ENCODE results near the gene HDX. TPM values are rescaled to one million over a fixed set of nuclear protein-coding genes. Genes with fewer than 3 reads are reported as not detected.

HDX gene
- total and polyA plus RNA-seq, 9 of the 15 experiments (the other 6 are each of a cell fraction or from before 2014, with no cell fraction given): not detected

DNA sequence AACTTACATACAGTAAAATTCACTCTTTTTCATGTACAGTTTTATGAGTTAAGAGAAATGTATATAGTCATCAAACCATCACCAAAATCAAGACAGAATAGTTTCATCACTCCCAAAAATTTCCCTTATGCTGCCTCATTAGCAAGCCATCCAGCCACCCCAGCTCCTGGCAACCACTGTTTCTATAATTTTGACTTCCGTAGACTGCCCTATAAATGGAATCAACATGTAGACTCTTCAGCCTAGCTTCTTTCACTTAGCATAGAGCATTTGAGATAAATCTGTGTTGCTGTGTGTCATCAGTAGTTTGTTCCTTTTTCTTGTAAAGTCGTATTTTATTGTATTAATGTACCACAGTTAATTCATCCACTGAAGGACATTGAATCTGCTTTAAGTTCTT is 23.2 kb downstream of the HDX start:
- DNase-seq (ENCODE audit: extremely low read depth in 1 of 4, low spot score in 3 of 4): no peak
- H3K36me3 ChIP-seq (ENCODE audit: control insufficient read depth, insufficient read depth, low read length): no peaks in the 10 kb centered on the region
- intact Hi-C loops (cut with micrococcal nuclease): no loop called here
- no peaks in the 10 kb centered on the region for H3K9me3 ChIP-seq (replicated peaks; ENCODE audit: control insufficient read depth, insufficient read depth, low read depth, low read length)
- no peaks in the 10 kb centered on the region for H3K27me3 ChIP-seq (ENCODE audit: control insufficient read depth in 2 of 2, insufficient read depth in 2 of 2, low read length in 2 of 2)
- BruUV-seq (replicated peaks): no TSS peak
- no peak overlapping the region for H3K9ac ChIP-seq (ENCODE audit: insufficient read depth in 1 of 2, low read depth in 2 of 2, low read length in 2 of 2)
- H3K4me1 ChIP-seq (replicated peaks in 1 of 2; ENCODE audit: control insufficient read depth in 2 of 2, insufficient read depth in 2 of 2, low read length in 2 of 2): no peaks in the 10 kb centered on the region
- H3K9me1 ChIP-seq (ENCODE audit: control insufficient read depth, insufficient read depth, low read length): no peaks in the 10 kb centered on the region
- no peak for FAIRE-seq
- ChIA-PET POLR2A (no interaction called here), CTCF (ENCODE audit: low intra/inter-chr PET ratio) (no interaction called here)
- no peak overlapping the region for H3K4me3 ChIP-seq
- H3K4me2 ChIP-seq (ENCODE audit: insufficient read depth, low read length): no peak overlapping the region
- no peak for TF ChIP-seq SETDB1 (IDR thresholded peaks at IDR 0.05; ENCODE audit: low read length)
- no peak for TF ChIP-seq BDP1 (IDR thresholded peaks at IDR 0.05; ENCODE audit: insufficient read depth, insufficient read length)
- no peak for TF ChIP-seq ELF4 (CRISPR knock-in tag; IDR thresholded peaks at IDR 0.05)
- in situ Hi-C loops (cut with MboI): no loop called here
- H4K20me1 ChIP-seq (replicated peaks; ENCODE audit: control insufficient read depth, insufficient read depth, low read length): no peaks in the 10 kb centered on the region
- no peak for ATAC-seq
- no peak overlapping the region for H2AFZ ChIP-seq (ENCODE audit: low read depth, low read length)
- no peak overlapping the region for H3K27ac ChIP-seq (ENCODE audit: extremely low read depth, low read depth, low read length)
- H3K79me2 ChIP-seq (ENCODE audit: control insufficient read depth, insufficient read depth, low read length): no peaks in the 10 kb centered on the region
- WGBS (ENCODE audit: insufficient coverage, low coverage, missing lambda C conversion rate): 0% methylated on average over 2 of the region's 2 CpGs

DNA sequence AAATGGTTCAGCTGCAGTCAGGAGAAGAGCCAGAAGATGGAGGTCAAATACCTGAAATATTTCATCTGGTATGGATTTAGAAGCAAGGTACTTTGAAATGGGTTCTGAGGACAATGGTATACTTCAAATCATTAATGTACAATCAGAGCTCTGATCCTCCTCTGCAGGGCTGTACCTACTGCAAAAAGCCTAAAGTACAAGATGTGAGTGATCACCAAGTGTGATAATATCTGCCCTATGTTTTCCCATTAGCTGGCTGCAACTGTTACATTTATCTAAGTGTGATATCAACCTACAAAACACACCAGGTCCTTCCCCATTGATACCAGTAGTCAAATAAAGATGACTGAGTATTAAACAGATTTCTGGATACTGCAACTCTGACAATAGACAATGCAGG is 25.1 kb downstream of the HDX start:
- ChIA-PET CTCF (ENCODE audit: low intra/inter-chr PET ratio) (no interaction called here), POLR2A (no interaction called here)
- Histone ChIP-seq H3K79me2 (ENCODE audit: control insufficient read depth, insufficient read depth, low read length) (no peaks in the 10 kb centered on the region), H3K27me3 (ENCODE audit: control insufficient read depth in 2 of 2, insufficient read depth in 2 of 2, low read length in 2 of 2) (no peaks in the 10 kb centered on the region), H3K4me2 (ENCODE audit: insufficient read depth, low read length) (no peak overlapping the region), H2AFZ (ENCODE audit: low read depth, low read length) (no peak overlapping the region), H3K9me3 (replicated peaks; ENCODE audit: control insufficient read depth, insufficient read depth, low read depth, low read length) (no peaks in the 10 kb centered on the region), H3K9me1 (ENCODE audit: control insufficient read depth, insufficient read depth, low read length) (no peaks in the 10 kb centered on the region), H3K4me1 (replicated peaks in 1 of 2; ENCODE audit: control insufficient read depth in 2 of 2, insufficient read depth in 2 of 2, low read length in 2 of 2) (no peaks in the 10 kb centered on the region), H3K36me3 (ENCODE audit: control insufficient read depth, insufficient read depth, low read length) (no peaks in the 10 kb centered on the region), H3K9ac (ENCODE audit: insufficient read depth in 1 of 2, low read depth in 2 of 2, low read length in 2 of 2) (no peak overlapping the region), H3K27ac (ENCODE audit: extremely low read depth, low read depth, low read length) (no peak overlapping the region), H3K4me3 (no peak overlapping the region), H4K20me1 (replicated peaks; ENCODE audit: control insufficient read depth, insufficient read depth, low read length) (no peaks in the 10 kb centered on the region)
- intact Hi-C loops (cut with micrococcal nuclease) (no loop called here), in situ Hi-C loops (cut with MboI) (no loop called here)
- BruUV-seq (replicated peaks): no TSS peak
- FAIRE-seq (no peak), ATAC-seq (no peak), DNase-seq (ENCODE audit: extremely low read depth in 1 of 4, low spot score in 3 of 4) (no peak)
- TF ChIP-seq NR2F6 (CRISPR knock-in tag; IDR thresholded peaks at IDR 0.05): no peak
- TF ChIP-seq, protein P1, sequence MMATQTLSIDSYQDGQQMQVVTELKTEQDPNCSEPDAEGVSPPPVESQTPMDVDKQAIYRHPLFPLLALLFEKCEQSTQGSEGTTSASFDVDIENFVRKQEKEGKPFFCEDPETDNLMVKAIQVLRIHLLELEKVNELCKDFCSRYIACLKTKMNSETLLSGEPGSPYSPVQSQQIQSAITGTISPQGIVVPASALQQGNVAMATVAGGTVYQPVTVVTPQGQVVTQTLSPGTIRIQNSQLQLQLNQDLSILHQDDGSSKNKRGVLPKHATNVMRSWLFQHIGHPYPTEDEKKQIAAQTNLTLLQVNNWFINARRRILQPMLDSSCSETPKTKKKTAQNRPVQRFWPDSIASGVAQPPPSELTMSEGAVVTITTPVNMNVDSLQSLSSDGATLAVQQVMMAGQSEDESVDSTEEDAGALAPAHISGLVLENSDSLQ (IDR thresholded peaks at IDR 0.05): no peak
- TF ChIP-seq RBBP5 (IDR thresholded peaks at IDR 0.05; ENCODE audit: borderline replicate concordance, insufficient read depth, low read length, poor library complexity, severe bottlenecking): no peak
- TF ChIP-seq POU5F1 (IDR thresholded peaks at IDR 0.05; ENCODE audit: borderline replicate concordance, low read depth, low read length, partially characterized antibody): no peak
- TF ChIP-seq, protein P2, sequence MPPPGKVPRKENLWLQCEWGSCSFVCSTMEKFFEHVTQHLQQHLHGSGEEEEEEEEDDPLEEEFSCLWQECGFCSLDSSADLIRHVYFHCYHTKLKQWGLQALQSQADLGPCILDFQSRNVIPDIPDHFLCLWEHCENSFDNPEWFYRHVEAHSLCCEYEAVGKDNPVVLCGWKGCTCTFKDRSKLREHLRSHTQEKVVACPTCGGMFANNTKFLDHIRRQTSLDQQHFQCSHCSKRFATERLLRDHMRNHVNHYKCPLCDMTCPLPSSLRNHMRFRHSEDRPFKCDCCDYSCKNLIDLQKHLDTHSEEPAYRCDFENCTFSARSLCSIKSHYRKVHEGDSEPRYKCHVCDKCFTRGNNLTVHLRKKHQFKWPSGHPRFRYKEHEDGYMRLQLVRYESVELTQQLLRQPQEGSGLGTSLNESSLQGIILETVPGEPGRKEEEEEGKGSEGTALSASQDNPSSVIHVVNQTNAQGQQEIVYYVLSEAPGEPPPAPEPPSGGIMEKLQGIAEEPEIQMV (tag; conservative IDR thresholded peaks at IDR 0.05; ENCODE audit: low read depth): no peak

Measured in K562 (cell line).